Panc1 (cell line): Measurements from ENCODE around the gene SULT6B1.

ENCODE experiments used
- REST ChIP-seq, 2 experiments: IDR thresholded peaks; 2 replicates each; pipeline ENCODE4 v1.6.1; 2011 to 2012; ENCODE audit warnings: low read depth in 2 of 2, control low read depth in 1 of 2, low read length in 1 of 2, mild to moderate bottlenecking in 1 of 2, moderate library complexity in 1 of 2; ENCODE audit not compliant: insufficient read depth in 1 of 2
- SIN3A ChIP-seq: IDR thresholded peaks from 2 replicates; pipeline ENCODE4 v1.6.1; 2012; ENCODE audit warnings: low read depth, mild to moderate bottlenecking, low read length, moderate library complexity, borderline replicate concordance; ENCODE audit not compliant: insufficient read depth

- TF ChIP-seq SIN3A, result no peak
- no peak for TF ChIP-seq REST (IDR thresholded peaks at IDR 0.05; ENCODE audit: insufficient read depth in 1 of 2, low read depth in 2 of 2, low read length in 1 of 2)
These were observed 43.9 kb upstream of the SULT6B1 start for GRCh38 chr2:37232131-37232933.
